ENCODE data around the gene TTC34.

The TTC34 gene

GRCh38 chr1:2817784-2818564 lies 16.5 kb upstream of the TTC34 start:
- no peak overlapping the region for H3K4me3 ChIP-seq (ENCODE audit: low read length)
- DNase-seq (ENCODE audit: low read depth, low spot score) = no peak

- DNase-seq (ENCODE audit: low read depth, low spot score) = no peak
- no peak overlapping the region for H3K4me3 ChIP-seq (ENCODE audit: low read length)
Observed at GRCh38 chr1:2816786-2817185, 15.3 kb upstream of the TTC34 start.

DNA sequence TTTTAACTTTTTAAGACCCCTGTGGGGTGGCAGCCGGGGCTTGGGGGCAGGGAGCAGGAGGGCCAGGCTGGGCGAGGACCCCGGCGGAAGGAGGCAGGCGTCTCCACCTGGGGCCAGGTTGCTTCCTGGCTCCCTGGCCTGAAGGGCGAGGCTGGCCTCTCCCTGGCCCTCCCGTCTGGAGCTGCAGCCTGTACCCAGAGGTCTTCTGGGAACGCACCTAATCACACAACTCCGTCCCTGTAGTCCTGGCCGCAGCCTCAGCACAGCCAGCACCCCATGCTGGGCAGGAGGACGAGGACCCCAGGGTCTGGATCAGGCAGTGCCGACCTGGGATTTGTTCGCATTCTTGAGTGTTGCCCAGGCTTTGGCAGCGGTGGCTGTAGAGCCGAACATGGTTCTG lies 14.1 kb upstream of the TTC34 start:
- no peak for DNase-seq (ENCODE audit: low read depth, low spot score)
- H3K4me3 ChIP-seq (ENCODE audit: low read length) = no peak overlapping the region

GRCh38 chr1:2814511-2815075 lies 13.1 kb upstream of the TTC34 start:
- DNase-seq (ENCODE audit: low read depth, low spot score) = no peak
- H3K4me3 ChIP-seq (ENCODE audit: low read length) = no peak overlapping the region

GRCh38 chr1:2812939-2813653 lies 11.6 kb upstream of the TTC34 start:
- H3K4me3 ChIP-seq (ENCODE audit: low read length) = no peak overlapping the region
- DNase-seq (ENCODE audit: low read depth, low spot score) = no peak

- H3K4me3 ChIP-seq (ENCODE audit: low read length) = no peak overlapping the region
- DNase-seq (ENCODE audit: low read depth, low spot score) = no peak
Observed at GRCh38 chr1:2812136-2812535, 10.6 kb upstream of the TTC34 start.

GRCh38 chr1:2811533-2811918 lies 10.0 kb upstream of the TTC34 start:
- DNase-seq (ENCODE audit: low read depth, low spot score) = no peak
- H3K4me3 ChIP-seq (ENCODE audit: low read length) = no peak overlapping the region

GRCh38 chr1:2810899-2811532 lies 9.5 kb upstream of the TTC34 start:
- H3K4me3 ChIP-seq (ENCODE audit: low read length) = no peak overlapping the region
- DNase-seq (ENCODE audit: low read depth, low spot score) = no peak

- no peak overlapping the region for H3K4me3 ChIP-seq (ENCODE audit: low read length)
- no peak for DNase-seq (ENCODE audit: low read depth, low spot score)
Observed at GRCh38 chr1:2810281-2810680, 8.8 kb upstream of the TTC34 start.

DNA sequence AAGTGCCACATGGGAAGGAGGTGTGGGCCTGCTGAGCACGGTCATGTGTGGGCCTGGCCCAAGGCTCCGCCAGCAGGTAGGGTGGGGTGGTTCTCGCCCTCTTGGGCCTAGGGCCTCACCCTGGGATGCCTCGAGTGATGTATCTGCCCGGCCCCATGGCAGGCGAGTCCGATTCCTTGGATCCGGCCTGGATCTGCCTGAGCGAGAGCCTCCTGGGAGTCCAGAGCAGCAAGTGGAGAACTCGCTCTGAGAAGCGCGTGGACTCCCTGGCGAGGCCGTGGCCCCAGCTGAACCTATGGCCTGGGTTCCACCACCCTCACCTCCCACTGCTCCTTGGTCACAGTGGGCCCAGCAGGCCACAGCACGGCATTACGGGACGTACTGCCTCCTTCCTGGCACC lies 8.2 kb upstream of the TTC34 start:
- DNase-seq (ENCODE audit: low read depth, low spot score) = no peak
- H3K4me3 ChIP-seq (ENCODE audit: low read length) = no peak overlapping the region

DNA sequence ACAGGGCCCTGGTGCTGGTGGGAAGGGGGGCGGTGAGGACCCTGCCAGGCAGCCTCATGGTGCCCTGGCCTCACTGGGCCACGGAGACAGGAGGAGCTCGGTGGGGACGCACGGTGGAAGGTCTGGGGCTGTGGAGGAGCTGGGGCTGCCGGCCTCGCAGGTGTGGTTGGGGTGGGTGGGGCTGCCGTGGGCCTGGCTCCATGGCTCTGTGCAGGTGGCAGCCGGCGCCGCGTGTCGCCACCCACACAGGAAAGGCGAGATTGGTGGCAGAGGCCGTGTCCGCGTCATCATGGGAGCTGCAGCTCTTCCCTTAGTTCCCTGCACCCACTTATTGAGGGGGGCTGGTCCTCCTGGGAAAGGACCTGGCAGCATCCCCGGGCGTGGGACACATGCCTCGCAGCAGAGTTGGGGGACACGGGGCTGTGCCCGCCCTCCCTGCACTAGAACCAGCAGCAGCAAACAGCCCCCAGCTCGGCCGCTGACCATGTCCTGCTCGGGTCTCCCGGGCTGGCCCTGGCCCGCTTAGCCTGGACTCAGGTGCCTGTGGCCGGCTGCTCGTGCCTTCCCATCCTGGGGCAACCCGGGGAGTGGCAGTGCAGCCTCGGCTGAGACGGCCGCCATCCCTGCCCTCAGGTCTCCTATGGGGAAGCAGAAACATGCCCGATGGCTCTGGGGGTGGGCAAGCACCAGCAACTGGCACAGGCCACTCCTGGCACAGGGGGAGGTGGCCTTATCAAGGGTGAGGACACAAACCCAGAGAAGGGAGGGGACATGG lies 7.5 kb upstream of the TTC34 start:
- no peak for DNase-seq (ENCODE audit: low read depth, low spot score)
- H3K4me3 ChIP-seq (ENCODE audit: low read length) = no peak overlapping the region

GRCh38 chr1:2808386-2808705 lies 6.9 kb upstream of the TTC34 start:
- DNase-seq (ENCODE audit: low read depth, low spot score) = no peak
- H3K4me3 ChIP-seq (ENCODE audit: low read length) = no peak overlapping the region

DNA sequence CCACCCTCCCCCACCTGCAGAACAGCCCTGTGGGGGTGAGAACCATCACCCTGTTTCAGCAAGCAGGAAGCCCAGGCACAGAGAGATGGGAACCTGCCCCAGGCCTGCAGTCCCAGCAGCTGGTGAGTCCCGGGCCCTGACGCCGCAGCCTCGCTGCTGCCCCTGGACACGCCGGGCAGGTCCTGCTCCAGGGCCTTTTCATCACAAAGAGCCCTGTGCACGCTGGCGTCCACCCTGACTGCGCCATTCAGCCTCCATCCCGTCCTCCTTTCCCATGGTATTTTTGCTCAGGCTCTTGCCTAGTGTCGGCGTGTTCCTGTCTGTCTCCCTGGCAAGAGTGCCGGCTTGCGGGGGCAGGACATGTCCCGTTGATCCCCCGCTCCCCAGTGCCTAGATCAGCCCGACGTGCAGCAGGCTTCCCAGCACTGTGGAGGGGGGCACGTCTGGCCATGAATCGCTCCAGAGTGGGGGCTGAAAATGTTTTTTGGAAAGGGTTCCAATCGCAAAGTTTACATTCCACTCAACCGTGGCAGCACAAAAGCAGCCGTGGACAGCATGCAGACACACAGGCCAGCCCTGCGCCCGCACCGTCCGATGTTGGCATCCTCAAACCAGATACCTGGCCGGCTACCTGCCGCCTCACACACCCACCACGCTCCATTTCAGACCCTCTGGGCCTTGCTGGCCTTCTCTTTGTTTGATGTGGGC lies 6.3 kb upstream of the TTC34 start:
- no peak for DNase-seq (ENCODE audit: low read depth, low spot score)
- no peak overlapping the region for H3K4me3 ChIP-seq (ENCODE audit: low read length)

- no peak for DNase-seq (ENCODE audit: low read depth, low spot score)
- no peak overlapping the region for H3K4me3 ChIP-seq (ENCODE audit: low read length)
Observed at GRCh38 chr1:2807036-2807435, 5.5 kb upstream of the TTC34 start.

DNA sequence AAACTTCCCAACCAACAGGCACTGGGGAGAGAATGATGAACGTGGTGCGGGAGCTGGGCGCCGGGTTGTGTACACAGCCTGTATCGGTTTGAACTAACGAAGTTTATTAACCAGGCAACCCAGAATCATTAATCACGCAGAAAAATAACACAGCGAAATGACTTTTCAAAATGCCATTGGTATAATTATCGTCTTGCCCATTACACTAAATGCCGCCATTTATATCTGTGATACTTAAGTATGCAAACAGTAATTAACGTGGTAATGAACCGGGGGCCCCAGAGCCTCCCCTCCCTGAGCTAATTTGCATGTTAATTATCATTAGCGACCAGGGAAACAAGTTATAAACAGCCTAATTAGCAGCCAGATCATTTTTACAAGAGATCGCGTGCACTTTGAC lies 5.1 kb upstream of the TTC34 start:
- H3K4me3 ChIP-seq (ENCODE audit: low read length) = no peak overlapping the region
- DNase-seq (ENCODE audit: low read depth, low spot score) = no peak

DNA sequence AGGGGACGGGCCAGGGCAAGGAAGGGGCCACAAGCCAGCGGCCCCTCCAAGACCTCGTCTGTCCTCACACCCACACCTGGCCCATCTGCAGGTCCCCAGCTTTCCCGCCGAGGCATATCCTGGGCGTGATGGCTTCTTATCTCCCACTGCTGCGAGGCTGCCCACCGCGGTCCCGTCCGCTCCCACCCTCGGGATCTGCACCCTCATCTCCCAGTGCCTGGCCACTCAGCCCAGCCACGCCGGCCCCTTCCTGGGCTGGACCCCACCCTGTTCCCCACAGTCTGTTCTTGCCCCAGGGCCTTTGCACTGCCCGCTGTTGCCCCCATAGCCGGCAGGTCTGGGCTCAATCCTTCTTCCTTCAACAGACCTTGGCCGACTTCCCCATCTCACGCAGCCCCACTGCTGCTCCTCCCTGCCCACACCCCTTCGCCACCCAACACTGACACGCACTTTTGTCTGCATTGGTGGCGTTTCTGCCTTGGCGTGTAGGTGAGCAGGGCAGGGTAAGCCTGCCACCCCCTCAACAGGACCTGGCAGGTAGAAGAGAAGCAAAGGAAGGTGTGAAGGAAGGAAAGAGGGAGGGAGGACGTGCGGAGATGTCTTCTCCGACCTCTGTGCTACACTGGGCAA lies 4.4 kb upstream of the TTC34 start:
- DNase-seq (ENCODE audit: low read depth, low spot score) = no peak

DNA sequence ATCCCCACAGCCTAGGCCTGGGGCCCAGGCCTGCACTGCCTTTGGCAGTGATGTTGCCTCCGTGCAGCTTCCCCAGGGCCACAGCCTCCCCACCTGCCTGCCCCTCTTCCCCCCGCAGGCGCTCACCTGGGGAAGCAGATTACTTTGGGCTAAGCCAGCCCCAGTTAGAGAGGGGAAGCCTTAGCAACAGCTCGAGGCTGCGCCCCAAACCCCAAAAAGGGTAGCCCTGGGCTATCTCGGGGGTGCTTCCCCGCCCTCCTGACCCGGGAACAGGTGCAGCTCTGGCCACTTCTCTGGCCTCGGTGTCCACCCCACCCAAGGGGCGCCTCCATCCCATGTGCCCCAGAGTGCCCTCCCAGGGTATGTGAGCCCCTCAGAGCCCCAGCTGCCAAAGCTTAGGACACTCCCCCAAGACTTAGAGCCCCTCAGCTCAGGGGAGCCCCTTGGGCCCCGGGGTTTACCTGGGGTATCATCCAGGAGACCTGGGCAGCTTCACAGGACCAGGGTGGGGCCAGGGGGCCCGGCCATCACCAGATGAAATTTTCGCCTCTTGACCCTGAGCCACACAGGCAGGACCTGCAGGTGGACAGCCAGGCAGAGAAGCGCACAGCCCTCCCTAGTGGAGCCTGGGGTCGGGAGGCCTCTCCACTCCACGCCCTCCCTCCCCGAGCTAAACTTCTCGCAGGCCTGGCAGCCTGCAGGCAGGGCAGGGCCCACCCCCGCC lies 3.3 kb upstream of the TTC34 start:
- no peak overlapping the region for H3K4me3 ChIP-seq (ENCODE audit: low read length)
- no peak for DNase-seq (ENCODE audit: low read depth, low spot score)

More for the DNA sequence above, 4.4 kb upstream of the TTC34 start:
- no peak overlapping the region for H3K4me3 ChIP-seq (ENCODE audit: low read length)

Measured in Jurkat, Clone E6-1 (cell line).